Body of pancreas (tissue), 4 donors: ENCODE data around the gene SLC12A8. TPM values are rescaled to one million over a fixed set of nuclear protein-coding genes. Genes with fewer than 3 reads are reported as not detected.

Source experiments
- ATAC-seq: fragments of 150-250 bp; one replicate; pipeline ENCODE4 v1.9.1; 2016
- DNase-seq, 4 donors: peaks; one replicate each; pipeline ENCODE4 v3.0.0-alpha.2; 2019
- H3K27ac ChIP-seq, 4 donors: fragments of 200-600 bp; sonication (generic); 1 replicate in 3 of 4; 2 replicates in 1 of 4; pipeline versions ENCODE4 v1.5.1 to v1.6.1; 2016 to 2019; ENCODE audit warnings: mild to moderate bottlenecking in 1 of 4, mixed read lengths in 1 of 4, moderate library complexity in 1 of 4
- H3K27me3 ChIP-seq, 2 donors: fragments of 200-600 bp; sonication (generic); one replicate each; pipeline ENCODE4 v1.6.0; 2016; ENCODE audit warnings: mild to moderate bottlenecking in 1 of 2
- H3K36me3 ChIP-seq, 2 donors: fragments of 200-600 bp; sonication (generic); replicated peaks in 1 of 2; 2 replicates each; pipeline ENCODE4 v1.5.1; 2016; ENCODE audit warnings: low read depth in 2 of 2; ENCODE audit not compliant: insufficient read depth in 1 of 2
- H3K4me1 ChIP-seq: fragments of 200-600 bp; sonication (generic); one replicate; pipeline ENCODE4 v1.6.0; 2016
- H3K4me3 ChIP-seq, 2 donors: fragments of 200-600 bp; sonication (generic); 1 replicate in 1 of 2; 2 replicates in 1 of 2; pipeline ENCODE4 v1.5.1; 2016 to 2019
- H3K9me3 ChIP-seq, 3 donors: fragments of 200-600 bp; sonication (generic); 1 replicate in 2 of 3; 2 replicates in 1 of 3; pipeline ENCODE4 v1.5.1; 2016
- CTCF ChIP-seq, 7 experiments: fragments of 450-650 bp in 4 of 7; fragments of 200-600 bp in 3 of 7; sonication (generic) in 3 of 7; IDR thresholded peaks; one replicate each; pipeline ENCODE4 v1.5.1; 2016 to 2019; ENCODE audit warnings: antibody characterized with exemption in 7 of 7
- POLR2A ChIP-seq, 3 donors: fragments of 450-650 bp; IDR thresholded peaks; one replicate each; pipeline ENCODE4 v1.6.1; 2016; ENCODE audit warnings: antibody characterized with exemption in 3 of 3, mild to moderate bottlenecking in 2 of 3
- WGBS, 2 donors: methylation state at CpG; one replicate each; pipeline ENCODE4 v1.1.5; 2017; 5-methylcytosine and 5-hydroxymethylcytosine counted together
- intact Hi-C: fragments of 100-400 bp; cut with DNase I; formaldehyde crosslinking; loops from one replicate; pipeline ENCODE4 v1.15.1; 2023
- total RNA-seq, 2 donors: library from RNA; depleted of rRNA; stranded (reverse); fragments of >200 nt; gene quantifications; one replicate each; pipeline ENCODE4 v1.1.0, GENCODE V29; 2016

Gene SLC12A8
- total RNA-seq, 2 donors from 2014 or later = 10.1 to 30.0 TPM

- WGBS, 2 donors = 85% methylated on average over 7 of the region's 7 CpGs
- TF ChIP-seq CTCF (IDR thresholded peaks at IDR 0.05) = no peak
- TF ChIP-seq POLR2A (IDR thresholded peaks at IDR 0.05) = no peak
- Histone ChIP-seq H3K27me3 (no peaks in the 10 kb centered on the region), H3K4me3 (no peak overlapping the region), H3K27ac (no peak overlapping the region), H3K4me1 (peaks cover 5% of the 10 kb centered on the region), H3K9me3 (no peaks in the 10 kb centered on the region), H3K36me3 (no peaks in the 10 kb centered on the region)
- intact Hi-C loops = no loop called here
- no peak for ATAC-seq
- DNase-seq = no peak
These were observed 56.1 kb downstream of the SLC12A8 start for GRCh38 chr3:125156456-125156855.

DNA sequence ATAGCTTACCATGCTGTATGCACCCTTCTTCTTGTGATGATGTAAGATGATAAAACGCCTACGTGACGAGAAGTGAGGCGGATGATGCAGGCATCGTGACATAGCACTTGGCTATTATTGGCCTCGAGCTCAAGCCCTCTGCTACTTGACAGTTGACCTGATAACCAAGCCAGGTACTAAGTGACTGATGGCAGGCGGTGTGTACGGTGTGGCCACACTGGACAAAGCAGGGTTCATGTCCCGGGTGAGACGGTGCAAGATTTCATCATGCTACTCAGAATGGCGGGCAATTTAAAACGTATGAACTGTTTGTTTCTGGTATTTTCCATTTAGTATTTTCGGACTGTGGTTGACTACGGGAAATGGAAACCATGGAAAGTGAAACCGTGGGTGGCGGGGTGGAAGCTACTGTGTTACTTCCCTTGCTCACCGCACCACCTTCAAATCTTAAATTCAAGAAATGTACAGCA lies 57.7 kb downstream of the SLC12A8 start:
- H3K4me3 ChIP-seq = no peak overlapping the region
- no peaks in the 10 kb centered on the region for H3K9me3 ChIP-seq
- TF ChIP-seq CTCF (IDR thresholded peaks at IDR 0.05) (no peak), POLR2A (IDR thresholded peaks at IDR 0.05) (no peak)
- 84 to 88% methylated on average over 17 of the region's 17 CpGs for WGBS, 2 donors
- no peak for ATAC-seq
- no peaks in the 10 kb centered on the region for H3K4me1 ChIP-seq
- H3K27ac ChIP-seq = no peak overlapping the region
- H3K27me3 ChIP-seq = no peaks in the 10 kb centered on the region
- intact Hi-C loops = no loop called here
- no peaks in the 10 kb centered on the region for H3K36me3 ChIP-seq
- no peak for DNase-seq

- ATAC-seq = no peak
- intact Hi-C loops = no loop called here
- H3K27ac ChIP-seq = no peak overlapping the region
- no peaks in the 10 kb centered on the region for H3K9me3 ChIP-seq
- no peaks in the 10 kb centered on the region for H3K27me3 ChIP-seq
- H3K4me1 ChIP-seq = no peaks in the 10 kb centered on the region
- TF ChIP-seq CTCF (IDR thresholded peaks at IDR 0.05) = no peak
- no peak for TF ChIP-seq POLR2A (IDR thresholded peaks at IDR 0.05)
- no peaks in the 10 kb centered on the region for H3K36me3 ChIP-seq
- DNase-seq = no peak
- 88 to 100% methylated on average over 3 of the region's 3 CpGs for WGBS, 2 donors
- no peak overlapping the region for H3K4me3 ChIP-seq
These were observed 58.4 kb downstream of the SLC12A8 start for GRCh38 chr3:125154110-125154509.

DNA sequence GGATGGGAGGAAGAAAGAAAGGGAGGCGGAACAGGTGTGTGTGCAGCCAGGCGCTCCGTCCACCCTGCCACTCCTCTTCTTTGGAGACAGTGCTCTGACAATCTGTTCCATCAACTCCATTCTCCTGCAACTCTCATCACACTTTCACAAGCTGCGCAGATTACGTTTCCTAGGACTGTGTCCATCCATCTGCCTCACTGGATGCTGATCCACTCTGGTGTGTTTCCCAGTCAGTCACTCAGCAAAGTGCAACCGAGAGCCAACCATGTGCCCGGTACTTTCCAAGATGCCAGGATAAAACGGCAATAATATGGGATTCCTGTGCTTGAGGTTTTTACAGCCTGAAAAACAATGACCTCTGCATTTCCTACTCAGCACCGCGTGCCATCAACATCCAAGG lies 59.6 kb downstream of the SLC12A8 start:
- no peaks in the 10 kb centered on the region for H3K27me3 ChIP-seq
- ATAC-seq = no peak
- H3K4me3 ChIP-seq = no peak overlapping the region
- H3K27ac ChIP-seq = no peak overlapping the region
- H3K4me1 ChIP-seq = no peaks in the 10 kb centered on the region
- WGBS, 2 donors = 90 to 94% methylated on average over 10 of the region's 10 CpGs
- DNase-seq = no peak
- TF ChIP-seq POLR2A (IDR thresholded peaks at IDR 0.05) = no peak
- TF ChIP-seq CTCF (IDR thresholded peaks at IDR 0.05) = no peak
- H3K36me3 ChIP-seq = no peaks in the 10 kb centered on the region
- no peaks in the 10 kb centered on the region for H3K9me3 ChIP-seq
- intact Hi-C loops = no loop called here

- WGBS, 2 donors = 55 to 90% methylated on average over 1 of the region's 1 CpG
- Histone ChIP-seq H3K4me1 (peaks cover 4% of the 10 kb centered on the region), H3K36me3 (no peaks in the 10 kb centered on the region), H3K9me3 (no peaks in the 10 kb centered on the region), H3K4me3 (no peak overlapping the region), H3K27ac (no peak overlapping the region), H3K27me3 (no peaks in the 10 kb centered on the region)
- ATAC-seq (no peak), DNase-seq (no peak)
- intact Hi-C loops = no loop called here
- TF ChIP-seq CTCF (IDR thresholded peaks at IDR 0.05) (no peak), POLR2A (IDR thresholded peaks at IDR 0.05) (no peak)
These were observed 60.6 kb downstream of the SLC12A8 start for GRCh38 chr3:125151916-125152315.
